Activated CD8-positive, alpha-beta memory T cell treated with anti-CD3 and anti-CD28 coated beads, Interleukin-2, amount 50 U/mL, for 48 hours (primary cell): ENCODE data around the gene DERL3.

Experiments used
- DNase-seq: peaks from one replicate; pipeline ENCODE4 v3.0.0-alpha.2; 2020

The DERL3 gene

DNA sequence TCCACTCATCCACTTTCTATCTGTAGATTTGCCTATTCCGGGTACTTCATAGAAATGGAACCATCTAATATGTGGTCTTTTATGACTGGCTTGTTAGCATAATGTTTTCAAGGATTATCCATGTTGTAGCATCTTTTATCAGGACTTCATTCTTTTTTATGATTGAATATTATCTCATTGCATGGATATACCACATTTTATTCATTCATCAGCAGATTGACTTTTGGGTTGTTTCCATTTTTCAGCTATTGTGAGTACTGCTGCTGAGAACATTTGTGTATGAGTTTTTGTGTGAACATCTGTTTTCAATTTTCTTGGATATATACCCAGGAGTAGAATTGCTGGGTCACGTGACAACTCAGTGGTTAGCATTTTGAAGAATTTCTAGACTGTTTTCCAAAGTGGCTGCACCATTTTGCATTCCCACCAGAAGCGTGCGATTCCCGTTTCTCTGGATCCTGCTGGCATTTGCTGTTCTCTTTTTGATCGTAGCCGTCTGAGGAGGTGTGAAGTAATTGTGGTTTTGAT is 8.9 kb downstream of the DERL3 start:
- no peak for DNase-seq

GRCh38 chr22:23828800-23829680 is 9.8 kb downstream of the DERL3 start:
- DNase-seq = no peak

DNA sequence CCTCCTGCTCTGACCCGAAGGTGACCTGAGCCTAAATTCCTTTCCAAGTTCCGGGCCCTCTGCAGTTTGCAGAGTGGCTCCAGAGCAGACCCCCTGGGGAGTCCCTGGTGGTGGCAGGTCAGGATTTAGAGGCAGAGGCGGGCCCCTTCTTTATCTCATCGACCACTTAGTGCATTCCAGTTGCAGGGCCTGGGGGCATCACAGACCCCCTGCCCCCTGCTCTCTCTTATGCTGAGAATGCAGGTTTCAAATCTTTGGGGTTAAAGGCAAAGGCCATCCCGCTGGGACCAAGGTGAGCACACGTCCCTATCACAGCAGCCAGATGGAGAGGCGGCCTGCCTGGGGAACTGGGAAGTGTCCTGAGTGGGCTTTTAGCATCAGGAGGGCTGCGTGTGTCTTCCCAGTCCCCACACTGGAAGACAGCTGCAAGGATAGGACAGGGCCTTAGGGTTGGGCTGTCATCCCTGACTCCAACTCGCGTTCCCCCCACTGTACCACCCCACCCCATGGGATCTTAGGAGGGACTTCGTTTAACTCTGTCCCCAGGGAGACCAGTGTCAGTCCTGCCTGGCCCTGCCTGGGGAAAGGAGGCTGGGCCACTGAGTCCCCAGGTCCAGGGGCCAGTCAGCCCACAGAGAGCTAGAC is 11.3 kb downstream of the DERL3 start:
- DNase-seq = no peak

DNA sequence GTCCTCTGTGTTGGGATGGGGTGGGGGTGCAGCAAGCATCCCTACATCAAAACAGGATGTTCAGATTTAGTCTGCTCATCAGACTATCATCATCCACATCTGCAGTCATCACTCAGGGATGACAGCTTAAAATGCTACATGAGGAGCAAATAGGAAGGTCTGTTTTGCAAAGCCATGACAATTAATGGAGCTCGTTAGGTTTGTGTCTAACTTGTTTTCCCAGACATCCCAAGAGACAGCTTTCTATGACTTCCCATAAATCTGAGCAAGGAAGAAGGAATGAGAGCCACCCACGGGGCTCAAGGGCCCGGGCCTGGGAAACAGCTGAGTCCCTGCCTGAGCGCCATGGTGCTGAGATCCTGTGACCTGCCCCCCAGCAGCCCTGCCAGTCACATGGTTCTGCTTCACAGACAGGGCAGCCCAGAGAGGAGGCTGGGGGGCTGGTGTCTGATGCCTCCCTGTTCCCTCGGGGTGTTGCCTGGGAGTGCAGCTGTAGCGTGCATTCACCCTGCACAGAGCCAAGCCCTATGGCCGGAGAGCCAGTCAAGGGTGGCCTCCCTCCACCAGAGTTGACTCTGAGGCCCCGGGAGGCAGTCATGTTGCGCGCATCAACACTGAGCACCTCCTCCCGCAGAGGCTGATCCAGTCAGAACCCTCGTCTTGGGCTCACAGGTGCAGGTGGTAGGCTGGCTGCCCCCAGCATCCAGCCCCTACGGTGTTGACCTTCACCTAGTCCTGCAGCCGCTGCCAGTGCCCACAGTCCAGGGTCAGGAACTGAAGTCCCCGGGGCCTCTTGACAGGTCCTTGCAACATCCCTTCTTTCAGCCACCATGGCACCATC is 12.1 kb downstream of the DERL3 start:
- DNase-seq = no peak

- DNase-seq = no peak
Measured at GRCh38 chr22:23825246-23825905, 13.4 kb downstream of the DERL3 start.

GRCh38 chr22:23824476-23825245 is 14.1 kb downstream of the DERL3 start:
- DNase-seq = no peak

- no peak for DNase-seq
Measured at GRCh38 chr22:23823331-23823791, 15.4 kb downstream of the DERL3 start.

GRCh38 chr22:23822101-23822671 is 16.6 kb downstream of the DERL3 start:
- DNase-seq = no peak

DNA sequence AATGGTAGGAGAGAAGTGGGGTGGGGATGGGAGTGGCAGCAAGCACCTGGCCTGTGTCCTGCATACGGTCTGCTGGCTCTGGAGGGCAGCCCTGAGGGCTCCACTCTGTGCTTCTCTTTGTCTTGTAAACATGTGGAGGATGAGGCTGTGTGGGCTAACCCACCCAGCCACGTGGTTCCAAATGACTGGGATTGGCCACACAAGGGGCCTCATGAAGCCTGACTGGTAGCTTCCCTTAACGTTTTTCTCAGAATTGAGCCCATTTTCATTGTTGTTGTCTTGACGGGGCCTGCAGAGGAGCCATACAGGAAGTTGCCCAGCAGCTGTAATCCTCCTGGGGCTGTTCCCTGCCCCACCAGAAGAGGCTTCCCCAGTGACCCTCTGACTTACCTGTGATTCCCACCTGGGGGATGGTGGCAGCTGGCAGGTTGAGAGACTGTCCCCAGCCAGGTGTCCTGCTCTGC is 18.0 kb downstream of the DERL3 start:
- no peak for DNase-seq

- DNase-seq = no peak
Measured at GRCh38 chr22:23818541-23818940, 20.3 kb downstream of the DERL3 start.

DNA sequence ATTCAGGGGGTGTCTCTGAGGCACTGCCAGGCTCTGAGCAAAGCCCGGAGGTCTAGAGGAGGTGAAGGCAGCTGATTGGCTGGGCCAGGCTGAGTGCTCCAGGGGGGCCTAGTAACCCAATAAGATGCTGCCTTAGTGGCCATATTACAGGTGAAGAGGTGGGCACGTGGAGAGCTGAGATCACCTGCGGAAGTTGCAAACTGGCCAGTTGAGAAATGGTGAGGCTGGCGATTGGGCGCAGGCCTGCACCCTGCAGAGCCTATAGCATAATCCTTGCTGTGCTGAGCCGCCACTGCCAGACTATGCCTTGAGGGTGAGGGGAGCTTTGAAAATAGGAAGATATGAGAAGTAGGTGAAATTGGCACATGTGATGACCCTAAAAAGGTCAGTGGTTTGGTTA is 21.7 kb downstream of the DERL3 start:
- no peak for DNase-seq

DNA sequence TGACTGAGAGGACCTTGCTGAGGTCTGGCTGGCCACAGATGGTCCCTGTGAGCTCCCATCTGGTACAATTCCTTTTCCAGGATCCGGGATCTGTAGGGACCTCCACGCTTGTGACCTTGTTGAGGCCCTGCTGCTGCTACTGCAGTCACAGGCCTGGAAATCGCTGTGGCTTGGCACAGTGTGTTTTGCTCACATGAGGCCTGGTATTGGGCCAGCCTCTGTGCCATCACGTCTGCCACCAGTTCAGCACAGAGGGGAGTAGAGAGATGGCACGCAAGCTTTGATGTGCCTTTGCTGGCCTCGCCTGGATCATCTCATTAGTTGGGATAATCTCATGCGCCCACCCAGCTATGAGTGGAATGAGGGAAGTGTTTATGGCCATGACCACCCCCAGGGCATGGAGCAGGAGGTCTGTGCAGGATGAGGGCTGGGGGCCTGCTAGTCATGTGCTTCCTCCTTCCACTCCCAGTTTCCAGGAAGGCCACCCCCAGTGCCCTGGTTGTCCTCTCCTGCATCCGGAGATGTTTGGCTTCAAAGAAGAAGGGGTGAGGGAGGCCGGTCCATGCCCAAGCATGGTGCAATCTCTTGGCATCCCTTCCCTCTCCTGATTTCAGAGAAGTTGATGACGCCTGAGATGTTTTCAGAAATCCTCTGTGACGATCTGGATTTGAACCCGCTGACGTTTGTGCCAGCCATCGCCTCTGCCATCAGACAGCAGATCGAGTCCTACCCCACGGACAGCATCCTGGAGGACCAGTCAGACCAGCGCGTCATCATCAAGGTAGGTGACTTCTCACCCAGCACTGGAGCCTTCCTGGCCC is 22.4 kb downstream of the DERL3 start:
- DNase-seq = no peak

- DNase-seq = no peak
Measured at GRCh38 chr22:23815541-23816155, 23.2 kb downstream of the DERL3 start.

GRCh38 chr22:23812378-23812777 is 26.4 kb downstream of the DERL3 start:
- DNase-seq = no peak

DNA sequence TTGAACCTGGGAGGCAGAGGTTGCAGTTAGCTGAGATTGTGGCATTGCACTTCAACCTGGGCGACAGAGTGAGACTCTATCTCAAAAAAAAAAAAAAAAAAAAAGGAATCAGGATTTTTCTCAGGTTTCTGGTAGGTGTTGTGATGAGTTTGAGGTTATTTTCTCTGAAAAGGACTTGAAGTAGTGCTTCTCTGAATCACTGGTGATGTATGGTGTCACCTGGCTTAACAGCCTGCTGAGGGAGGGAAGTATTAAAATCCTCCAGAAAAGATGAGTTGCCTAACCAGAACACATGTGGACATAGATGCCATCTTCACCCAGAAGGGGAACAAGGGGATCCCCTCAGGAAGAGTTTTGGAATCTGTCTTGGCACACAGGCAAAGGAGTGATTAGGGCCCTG is 32.0 kb downstream of the DERL3 start:
- DNase-seq = no peak

DNA sequence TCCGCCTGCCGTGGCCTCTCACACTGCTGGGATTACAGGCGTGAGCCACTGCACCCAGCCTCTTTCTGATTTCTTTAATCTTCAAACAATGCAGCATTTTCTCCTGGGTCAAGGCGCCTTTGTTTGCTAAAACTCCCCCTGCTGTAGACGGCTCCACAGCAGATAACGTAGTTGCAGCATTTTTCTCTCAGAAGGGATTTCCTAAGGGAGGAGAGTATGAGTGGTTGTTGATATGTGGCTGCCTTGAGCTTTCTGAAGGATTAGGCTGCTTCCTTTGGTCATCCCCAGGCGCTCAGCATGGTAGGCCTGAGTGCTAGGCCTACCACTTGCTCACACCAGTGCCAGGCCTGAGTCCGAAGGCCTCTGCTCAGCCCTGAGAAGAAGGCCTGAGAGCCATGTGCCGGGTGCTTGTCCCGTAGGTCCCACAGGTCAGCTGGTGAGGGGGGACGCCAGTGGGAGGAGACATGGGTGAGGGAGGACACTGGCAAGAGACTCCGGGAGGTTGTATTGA is 34.0 kb downstream of the DERL3 start:
- DNase-seq = no peak

DNA sequence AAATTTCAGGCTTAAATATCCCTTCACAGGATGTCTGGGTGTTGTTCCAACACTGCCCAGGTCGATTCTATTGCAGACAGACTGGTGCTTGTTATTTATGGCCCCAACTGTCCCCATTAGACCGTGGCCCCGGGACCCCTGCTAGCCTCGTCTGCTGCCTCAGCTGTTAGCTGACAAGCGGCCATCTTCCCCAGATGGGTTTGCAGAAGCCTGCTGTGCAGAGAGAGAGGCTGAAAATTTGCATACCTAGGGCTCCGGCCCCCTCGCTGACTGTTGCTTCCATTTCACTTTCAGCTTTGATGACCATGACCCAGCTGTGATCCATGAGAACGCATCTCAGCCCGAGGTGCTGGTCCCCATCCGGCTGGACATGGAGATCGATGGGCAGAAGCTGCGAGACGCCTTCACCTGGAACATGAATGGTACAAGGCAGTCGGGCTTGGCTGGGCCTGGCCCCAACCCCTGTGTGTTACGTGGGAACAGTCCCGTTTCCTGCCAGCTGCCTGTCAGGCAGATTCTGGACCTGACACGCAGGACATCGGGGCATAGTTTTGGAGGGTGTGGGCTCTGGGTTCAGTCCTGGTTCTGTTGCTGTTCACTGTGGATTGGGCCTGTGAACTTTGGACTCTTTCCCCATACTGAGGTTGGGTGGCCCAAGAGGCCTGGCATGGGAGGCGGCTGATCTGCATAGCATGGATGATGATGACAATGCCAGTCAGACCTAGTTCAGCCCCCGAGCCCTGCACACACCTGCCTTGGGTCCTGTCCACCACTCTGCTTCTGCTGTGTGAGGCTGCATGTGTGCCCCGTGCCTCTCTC is 35.6 kb downstream of the DERL3 start:
- DNase-seq = no peak

- no peak for DNase-seq
Measured at GRCh38 chr22:23801886-23802377, 36.9 kb downstream of the DERL3 start.
